IPS DF 4.7 (cell line): ENCODE measurements around the gene TUBB4B.

Source experiments
- DNase-seq: peaks from one replicate; pipeline ENCODE4 v3.0.0-alpha.2; 2013; ENCODE audit warnings: low spot score; ENCODE audit errors: extremely low read depth

TUBB4B gene

GRCh38 chr9:137212520-137212919 lies 28.6 kb upstream of the TUBB4B start:
- no peak for DNase-seq

DNA sequence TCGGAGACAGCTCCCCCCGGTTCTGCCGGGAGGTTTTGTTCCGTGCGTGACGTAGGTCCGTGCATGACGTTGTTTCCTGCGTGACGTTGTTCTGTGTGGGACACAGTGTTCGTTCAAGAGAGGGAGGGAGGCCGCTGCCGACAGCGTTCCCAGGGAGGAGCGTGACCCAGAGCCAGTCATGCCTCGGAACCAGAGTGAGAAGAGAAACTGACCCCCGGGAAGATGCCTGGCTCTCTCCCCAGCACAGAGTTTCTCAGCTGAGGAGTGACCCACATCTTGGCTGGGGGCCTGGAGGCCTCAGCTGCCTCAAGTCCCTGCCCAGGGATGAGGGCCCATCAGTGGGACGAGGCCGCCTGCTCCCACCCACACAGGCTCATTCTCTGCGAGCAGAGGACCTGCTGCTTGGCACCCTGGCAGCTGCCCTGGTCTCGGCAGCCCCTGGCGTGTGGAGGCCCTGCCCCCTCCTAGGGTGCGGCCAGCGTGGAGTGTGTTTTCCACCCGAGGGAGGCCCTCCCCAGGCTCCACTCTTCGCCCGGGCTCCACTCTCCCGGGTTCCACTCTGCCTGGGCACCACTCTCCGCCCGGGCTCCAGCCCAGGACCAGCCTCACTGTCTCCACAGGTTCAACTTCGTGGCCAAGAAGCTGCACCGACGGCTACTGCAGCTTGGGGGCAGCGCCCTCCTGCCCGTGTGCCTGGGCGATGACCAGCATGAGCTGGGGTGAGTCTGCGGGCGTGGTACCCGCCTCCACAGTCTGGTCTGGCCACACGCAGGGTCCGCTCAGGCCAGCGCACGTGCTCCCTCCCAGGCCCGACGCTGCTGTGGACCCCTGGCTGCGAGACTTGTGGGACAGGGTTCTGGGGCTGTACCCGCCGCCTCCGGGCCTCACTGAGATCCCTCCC lies 27.7 kb upstream of the TUBB4B start:
- DNase-seq = no peak

GRCh38 chr9:137214620-137215019 lies 26.5 kb upstream of the TUBB4B start:
- no peak for DNase-seq

- DNase-seq = no peak
Observed at GRCh38 chr9:137215196-137215986, 25.7 kb upstream of the TUBB4B start.

DNA sequence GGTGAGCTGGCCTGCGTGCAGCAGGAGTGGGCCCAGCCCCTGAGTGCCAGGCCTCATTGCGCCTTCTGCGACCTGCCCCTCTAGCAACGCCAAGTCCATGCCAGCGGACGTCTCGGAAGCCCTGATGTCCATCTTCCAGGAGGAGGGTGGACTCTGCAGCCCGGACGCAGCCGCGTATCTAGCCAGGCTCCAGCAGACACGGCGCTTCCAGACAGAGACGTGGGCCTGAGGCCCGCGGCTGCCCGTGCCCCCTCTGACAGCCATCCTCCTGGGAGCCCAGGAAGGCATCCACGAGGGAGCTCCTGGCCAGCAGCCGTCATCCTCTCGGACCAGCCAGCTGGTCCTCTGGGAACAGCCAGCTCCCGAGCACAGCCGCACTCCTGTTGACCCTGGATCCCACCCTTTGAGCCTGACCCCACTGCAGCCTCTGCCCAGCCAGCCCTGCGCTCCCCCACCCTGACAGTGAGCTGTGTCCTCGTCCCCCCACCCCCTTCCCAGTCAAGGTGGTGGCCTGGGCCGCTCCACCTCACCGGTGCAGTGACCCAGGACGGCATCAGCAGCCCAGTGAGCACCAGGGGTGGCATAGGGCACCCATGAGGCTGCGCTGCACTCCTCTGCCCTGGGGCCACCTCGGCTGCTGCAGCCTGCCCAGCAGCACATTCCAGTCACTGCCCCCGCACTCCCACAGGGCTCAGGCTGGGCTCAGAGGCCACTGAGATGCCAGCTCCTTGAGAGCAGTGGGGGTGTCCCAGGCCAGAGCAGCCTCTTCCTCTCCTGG lies 24.7 kb upstream of the TUBB4B start:
- DNase-seq = no peak

DNA sequence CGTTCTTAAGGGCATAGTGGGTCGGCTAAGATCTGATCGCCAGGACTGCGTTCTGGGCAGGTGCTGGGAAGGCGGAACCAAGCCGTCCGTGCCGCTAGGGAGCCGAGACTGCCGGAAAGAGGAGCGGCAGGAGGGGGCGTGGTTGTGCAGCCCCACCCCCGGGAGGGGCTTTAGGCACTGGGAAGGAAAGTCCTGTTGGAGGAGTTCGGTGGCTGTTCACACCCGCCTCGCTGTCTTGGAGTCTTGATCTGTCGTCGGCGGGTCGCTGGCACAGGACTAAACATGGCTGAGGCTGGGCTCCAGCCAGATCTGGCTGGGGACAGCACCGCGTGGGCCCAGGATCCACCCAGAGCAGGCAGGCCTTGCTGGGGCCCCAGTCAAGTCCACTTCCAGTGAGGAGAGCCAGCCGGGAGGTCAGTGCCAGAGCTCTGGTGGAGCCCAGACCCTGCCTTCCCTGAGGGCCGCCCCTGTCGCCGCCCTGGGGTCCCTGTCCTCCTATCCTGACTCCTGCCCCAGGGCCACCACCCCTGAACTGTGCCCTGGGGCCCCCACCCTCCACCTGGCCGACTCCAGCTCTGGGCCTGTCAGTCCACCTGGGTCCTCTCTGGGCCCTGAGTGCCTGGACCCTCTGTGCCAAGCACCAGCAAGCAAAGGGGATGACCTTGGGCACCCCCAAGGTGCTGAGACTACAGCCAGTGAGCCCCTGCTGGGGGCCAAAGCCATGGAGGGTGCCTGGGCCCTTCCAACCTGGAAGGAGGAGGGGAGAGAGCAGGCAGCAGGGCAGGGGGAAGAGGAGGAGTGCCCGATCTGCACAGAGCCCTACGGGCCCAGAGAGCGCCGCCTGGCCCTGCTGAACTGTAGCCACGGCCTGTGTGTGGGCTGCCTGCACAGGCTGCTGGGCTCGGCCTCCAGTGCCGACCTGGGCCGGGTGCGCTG lies 23.5 kb upstream of the TUBB4B start:
- DNase-seq = no peak

DNA sequence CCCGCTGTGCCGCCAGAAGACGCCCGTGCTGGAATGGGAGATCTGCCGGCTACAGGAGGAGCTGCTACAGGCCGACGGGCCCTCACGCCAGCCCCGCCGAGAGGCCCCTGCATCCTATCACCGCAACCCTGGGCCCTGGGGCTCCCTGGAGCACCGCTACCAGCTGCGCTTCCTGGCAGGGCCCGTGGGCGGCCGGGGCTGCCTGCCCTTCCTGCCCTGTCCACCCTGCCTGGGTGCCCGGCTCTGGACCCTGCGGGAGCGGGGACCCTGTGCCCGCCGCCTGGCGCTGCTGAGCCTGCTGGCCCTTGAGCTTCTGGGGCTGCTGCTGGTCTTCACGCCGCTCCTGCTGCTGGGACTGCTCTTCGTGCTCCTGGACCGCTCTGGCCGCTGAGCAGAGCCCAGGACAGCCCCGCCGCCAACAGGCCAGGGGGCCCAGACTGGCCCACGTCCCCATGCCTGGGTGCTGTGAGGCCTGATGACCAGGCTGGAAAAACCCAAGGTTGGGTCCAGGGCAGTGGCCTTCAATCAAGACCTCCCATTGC lies 22.8 kb upstream of the TUBB4B start:
- DNase-seq = no peak

DNA sequence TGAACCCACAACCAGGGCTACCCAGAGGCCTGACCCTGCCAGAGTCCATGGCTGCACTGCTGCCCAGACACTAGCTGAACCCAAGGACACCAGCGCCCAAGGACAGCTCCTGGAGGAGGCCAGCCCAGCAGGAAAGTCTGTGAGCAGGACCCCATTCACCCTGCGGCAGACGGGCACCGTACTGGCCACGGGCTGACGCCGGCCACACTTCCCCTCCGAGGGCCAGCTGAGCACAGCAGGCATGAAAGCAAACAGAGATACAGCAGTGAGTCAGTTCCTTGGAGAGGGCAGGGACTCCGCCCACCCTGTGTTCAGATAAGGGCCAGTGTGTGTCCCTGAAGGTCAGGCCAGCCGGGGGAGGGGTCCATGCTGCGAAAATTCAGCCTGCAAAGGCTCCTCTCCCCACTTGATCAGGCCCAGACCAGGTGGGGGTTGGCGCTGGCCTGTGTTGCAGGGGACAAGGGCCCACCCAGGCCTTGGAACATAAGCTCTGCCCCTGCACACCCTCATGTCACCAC lies 22.3 kb upstream of the TUBB4B start:
- no peak for DNase-seq

- DNase-seq = no peak
Observed at GRCh38 chr9:137219757-137220316, 21.2 kb upstream of the TUBB4B start.

GRCh38 chr9:137220317-137221094 lies 20.6 kb upstream of the TUBB4B start:
- no peak for DNase-seq

GRCh38 chr9:137221095-137221505 lies 20.0 kb upstream of the TUBB4B start:
- DNase-seq = no peak

- no peak for DNase-seq
Observed at GRCh38 chr9:137221506-137222111, 19.5 kb upstream of the TUBB4B start.

DNA sequence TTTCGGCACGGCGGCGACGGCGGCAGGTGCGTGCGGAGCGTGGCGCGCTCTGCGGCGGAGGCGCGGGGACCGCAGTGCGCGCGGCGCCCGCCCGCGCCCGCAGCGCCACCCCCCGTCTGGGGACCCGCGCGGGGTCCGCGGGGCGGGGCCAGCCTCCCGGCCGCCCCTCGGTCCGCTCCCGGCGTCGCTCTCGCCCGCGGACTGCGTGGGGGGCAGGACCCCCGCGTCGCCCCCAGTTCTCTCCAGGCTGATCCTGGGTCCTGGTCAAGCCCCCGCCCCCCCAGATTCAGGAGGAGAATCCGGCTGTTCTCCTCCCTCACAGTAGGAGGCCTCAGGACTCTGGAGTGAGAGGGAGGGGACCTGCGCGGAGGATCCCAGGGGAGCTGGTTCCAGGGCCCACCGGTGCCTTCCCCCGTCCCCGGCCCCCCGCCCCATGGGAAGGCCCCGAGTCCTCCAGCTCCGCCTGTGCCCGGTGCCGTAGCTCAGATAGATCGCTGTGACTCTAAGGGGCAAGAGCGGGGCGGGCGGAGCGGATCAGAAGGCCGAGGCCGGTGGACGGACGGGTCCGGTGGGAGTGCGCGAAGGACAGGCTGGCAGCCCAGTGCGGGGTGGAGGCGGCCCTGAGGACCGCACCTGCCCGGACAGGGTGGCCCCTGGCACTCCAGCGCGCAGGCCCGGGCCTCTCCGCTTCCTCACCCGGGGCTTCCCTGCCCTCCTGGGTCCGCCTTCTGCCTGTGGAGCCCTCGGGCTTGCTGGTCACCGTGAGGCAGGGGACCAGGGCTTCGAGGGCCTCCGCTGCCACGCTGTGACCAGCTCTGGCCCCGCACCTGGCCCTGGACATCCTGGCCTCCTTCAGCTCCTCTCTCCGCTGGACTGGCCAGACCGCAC lies 18.7 kb upstream of the TUBB4B start, which contains the start of gene RNF208:
Gene RNF208 (minus strand): TSS at position 51 of the 888 bp plus-strand sequence. CDS start 1,028 bp downstream, outside the sequence.
- no peak for DNase-seq

DNA sequence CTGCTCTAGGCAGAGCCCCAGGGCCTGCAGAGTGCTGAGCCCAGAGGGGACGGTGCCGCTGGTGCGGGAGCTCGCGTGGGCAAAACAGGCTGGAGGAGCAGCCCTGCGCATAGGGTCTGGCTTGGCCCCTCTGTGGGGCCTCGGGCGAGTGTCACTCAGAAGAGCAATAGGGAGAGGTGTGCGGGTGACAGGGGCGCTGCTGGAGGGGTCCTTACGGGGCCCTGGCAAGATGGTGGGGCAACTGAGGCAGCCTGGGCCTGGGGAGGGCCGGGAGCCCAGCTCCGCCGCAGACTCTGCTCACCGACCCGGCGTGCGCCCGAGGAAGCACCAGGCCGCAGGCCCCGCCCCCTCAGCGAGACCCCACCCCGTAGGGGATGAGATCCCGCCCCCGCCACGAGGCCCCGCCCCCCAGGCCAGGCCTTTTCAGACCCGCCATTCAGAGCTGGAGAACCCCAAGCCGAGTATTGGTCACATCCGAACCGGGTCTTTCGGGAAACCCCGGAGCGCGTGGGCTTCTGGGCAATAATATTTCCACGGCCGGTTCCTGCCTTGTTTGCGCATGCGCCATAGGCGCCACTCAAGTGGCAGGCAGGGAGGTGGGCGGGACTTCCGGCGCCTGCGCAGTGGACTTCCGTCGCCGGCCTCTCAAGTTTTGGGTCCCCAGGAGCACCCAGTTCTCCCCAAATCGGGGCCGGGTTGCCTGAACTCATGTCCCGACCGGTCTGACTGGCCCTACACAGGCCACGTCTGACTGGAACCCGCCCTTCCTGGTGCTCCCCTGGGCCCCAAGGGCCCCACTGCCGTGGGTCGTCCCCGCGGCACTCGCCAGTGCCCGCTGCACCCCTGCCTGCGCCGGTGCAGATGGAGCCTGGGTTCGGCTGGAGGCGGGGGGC lies 17.8 kb upstream of the TUBB4B start:
- no peak for DNase-seq

DNA sequence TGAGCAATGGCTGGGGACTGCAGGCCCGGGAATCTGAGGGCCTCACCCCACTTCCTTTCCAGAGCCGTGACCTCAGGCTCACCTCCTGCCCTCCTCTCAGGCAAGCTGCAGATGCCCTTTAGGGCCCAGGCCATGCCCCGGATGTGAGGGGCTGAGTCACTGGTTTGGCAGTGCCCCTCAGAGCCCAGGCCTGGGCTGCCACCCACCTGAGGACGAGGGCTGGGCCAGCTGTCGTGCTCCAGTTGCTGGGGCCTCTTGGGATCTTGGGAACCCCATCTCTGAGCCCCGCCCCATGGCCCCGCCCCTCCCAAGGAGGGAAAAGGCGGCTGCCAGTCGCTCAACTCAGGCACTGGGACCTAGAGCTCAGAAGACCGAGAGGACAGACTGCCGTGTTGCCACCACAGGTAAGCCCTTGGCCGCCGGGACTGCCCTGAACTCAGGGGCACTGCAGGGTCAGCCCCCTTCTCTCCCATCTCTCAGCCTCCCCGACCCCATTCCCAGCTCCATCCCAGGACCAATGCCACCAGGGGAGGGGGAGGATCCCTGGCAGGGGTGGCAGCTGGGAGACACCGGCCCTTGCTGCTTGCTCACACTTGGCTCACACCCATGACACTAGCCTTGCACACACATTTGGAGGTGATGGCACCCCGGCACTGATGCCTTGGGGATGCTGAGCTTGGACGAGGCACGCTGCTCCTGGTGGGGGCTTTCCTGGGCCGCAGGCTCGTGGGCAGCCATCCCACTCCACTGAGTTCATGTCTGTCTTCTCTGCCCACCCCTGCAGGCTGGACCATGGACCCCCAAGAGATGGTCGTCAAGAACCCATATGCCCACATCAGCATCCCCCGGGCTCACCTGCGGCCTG lies 16.0 kb upstream of the TUBB4B start, which contains the start of gene CYSRT1:
Gene CYSRT1 (plus strand): TSS at position 345 of the 865 bp plus-strand sequence. CDS start 448 bp downstream, at position 793.
- DNase-seq = no peak
